Activated T-helper 1 cell treated with anti-CD3 and anti-CD28 coated beads, Interleukin-12 subunit alpha, Interleukin-12 subunit beta, Interleukin-2, Interleukin-4 antibody, amounts not matched to agents 30 ng/mL and 10 ng/mL and 1 ng/mL, durations not matched to agents 14 hours and 24 hours and 36 hours (primary cell): ENCODE results near the gene KLHL24. TPM values are rescaled to one million over a fixed set of nuclear protein-coding genes. Genes with fewer than 3 reads are reported as not detected.
"Not testable (repeated sequence)": the region's sequence is repeated elsewhere in the genome, so short reads cannot be mapped to it uniquely, and the experiment has no call there.

ENCODE experiments used
- DNase-seq: peaks from one replicate; pipeline ENCODE4 v3.0.0; 2021; ENCODE audit warnings: low spot score
- H3K27ac Mint-ChIP-seq: one replicate; pipeline ENCODE4 v1.8.0; 2021; ENCODE audit warnings: mild to moderate bottlenecking, mixed read lengths
- H3K27me3 Mint-ChIP-seq: one replicate; pipeline ENCODE4 v1.8.0; 2022; ENCODE audit warnings: mild to moderate bottlenecking, moderate library complexity, mixed read lengths; ENCODE audit not compliant: insufficient read depth
- H3K36me3 Mint-ChIP-seq: one replicate; pipeline ENCODE4 v1.8.0; 2021; ENCODE audit warnings: low read depth, mixed read lengths
- H3K4me1 Mint-ChIP-seq: one replicate; pipeline ENCODE4 v1.8.0; 2021; ENCODE audit warnings: low read depth, mixed read lengths
- H3K4me3 Mint-ChIP-seq: one replicate; pipeline ENCODE4 v1.8.0; 2021; ENCODE audit warnings: mild to moderate bottlenecking, moderate library complexity, mixed read lengths
- H3K9me3 Mint-ChIP-seq: one replicate; pipeline ENCODE4 v1.8.0; 2021; ENCODE audit warnings: mixed read lengths
- intact Hi-C: fragments of 100-400 bp; cut with micrococcal nuclease; formaldehyde crosslinking; loops from one replicate; pipeline ENCODE4 v1.15.1; 2024
- total RNA-seq: library from RNA; stranded (reverse); gene quantifications from 2 replicates; pipeline ENCODE4 v1.2.3, GENCODE V29; 2022

The KLHL24 gene
- total RNA-seq, 1 donor from 2014 or later: 8.7 TPM

- no peak overlapping the region for H3K4me3 Mint-ChIP-seq
Observed at GRCh38 chr3:183619624-183620251, 15.7 kb upstream of the KLHL24 start.

GRCh38 chr3:183620252-183620628 is 15.2 kb upstream of the KLHL24 start:
- Mint-ChIP-seq H3K36me3 (no peaks in the 10 kb centered on the region), H3K9me3 (no peaks in the 10 kb centered on the region), H3K4me1 (no peaks in the 10 kb centered on the region), H3K27me3 (peaks cover under 1% of the 10 kb centered on the region), H3K27ac (no peak overlapping the region), H3K4me3 (no peak overlapping the region)
- no peak for DNase-seq
- intact Hi-C loops: no loop called here

More at GRCh38 chr3:183619624-183620251, 15.7 kb upstream of the KLHL24 start:
- no peaks in the 10 kb centered on the region for H3K4me1 Mint-ChIP-seq
- no peak overlapping the region for H3K27ac Mint-ChIP-seq
- H3K9me3 Mint-ChIP-seq: no peaks in the 10 kb centered on the region
- no peaks in the 10 kb centered on the region for H3K27me3 Mint-ChIP-seq
- no peak for DNase-seq
- intact Hi-C loops: no loop called here
- H3K36me3 Mint-ChIP-seq: no peaks in the 10 kb centered on the region

GRCh38 chr3:183622473-183622872 is 12.9 kb upstream of the KLHL24 start:
- DNase-seq, H3K27ac Mint-ChIP-seq, H3K4me1 Mint-ChIP-seq, H3K36me3 Mint-ChIP-seq, H3K9me3 Mint-ChIP-seq, H3K27me3 Mint-ChIP-seq, H3K4me3 Mint-ChIP-seq, intact Hi-C loops: not testable (repeated sequence)

GRCh38 chr3:183626877-183627594 is 8.4 kb upstream of the KLHL24 start:
- Mint-ChIP-seq H3K9me3 (no peaks in the 10 kb centered on the region), H3K36me3 (no peaks in the 10 kb centered on the region), H3K4me1 (no peaks in the 10 kb centered on the region), H3K27ac (no peak overlapping the region), H3K27me3 (peaks cover 10% of the 10 kb centered on the region), H3K4me3 (no peak overlapping the region)
- DNase-seq: no peak
- intact Hi-C loops: no loop called here

- DNase-seq: no peak
- intact Hi-C loops: no loop called here
- no peak overlapping the region for H3K4me3 Mint-ChIP-seq
Observed at GRCh38 chr3:183629546-183630301, 5.7 kb upstream of the KLHL24 start.

GRCh38 chr3:183631715-183632114 is 3.7 kb upstream of the KLHL24 start:
- intact Hi-C loops: no loop called here
- Mint-ChIP-seq H3K27ac (no peak overlapping the region), H3K27me3 (peaks cover 6% of the 10 kb centered on the region), H3K4me3 (no peak overlapping the region), H3K9me3 (no peaks in the 10 kb centered on the region), H3K4me1 (peaks cover 10% of the 10 kb centered on the region), H3K36me3 (no peaks in the 10 kb centered on the region)
- DNase-seq: no peak

More at GRCh38 chr3:183629546-183630301, 5.7 kb upstream of the KLHL24 start:
- no peak overlapping the region for H3K27ac Mint-ChIP-seq
- H3K36me3 Mint-ChIP-seq: no peaks in the 10 kb centered on the region
- H3K9me3 Mint-ChIP-seq: no peaks in the 10 kb centered on the region
- peaks cover 10% of the 10 kb centered on the region for H3K27me3 Mint-ChIP-seq
- peaks cover 3% of the 10 kb centered on the region for H3K4me1 Mint-ChIP-seq

- H3K4me1 Mint-ChIP-seq: peaks cover 19% of the 10 kb centered on the region
- DNase-seq, H3K36me3 Mint-ChIP-seq, H3K4me3 Mint-ChIP-seq, H3K27me3 Mint-ChIP-seq, H3K27ac Mint-ChIP-seq, intact Hi-C loops, H3K9me3 Mint-ChIP-seq: not testable (repeated sequence)
Observed at GRCh38 chr3:183632725-183633124, 2.7 kb upstream of the KLHL24 start.

GRCh38 chr3:183634707-183635106 is 716 bp upstream of the KLHL24 start:
- H3K27ac Mint-ChIP-seq: peak overlapping the region; percentile 92
- H3K4me1 Mint-ChIP-seq: peaks cover 24% of the 10 kb centered on the region
- H3K9me3 Mint-ChIP-seq: no peaks in the 10 kb centered on the region
- H3K36me3 Mint-ChIP-seq: no peaks in the 10 kb centered on the region
- peak overlapping the region; percentile 92 for H3K4me3 Mint-ChIP-seq
- peaks cover 2% of the 10 kb centered on the region for H3K27me3 Mint-ChIP-seq
- intact Hi-C loops: loop anchor here (1.0 to 5.0 kb wide), 8 partner anchors 133 to 837 kb away; partner anchors contain the start of genes ABCF3, B3GNT5, CLCN2 and EIF2B5
- no peak for DNase-seq

GRCh38 chr3:183635107-183635430 is 354 bp upstream of the KLHL24 start:
- peak overlapping the region; percentile 92 for H3K4me3 Mint-ChIP-seq
- H3K27me3 Mint-ChIP-seq: peaks cover 2% of the 10 kb centered on the region
- peak overlapping the region; percentile 92 for H3K27ac Mint-ChIP-seq
- no peak for DNase-seq
- intact Hi-C loops: loop anchor here (1.0 to 5.0 kb wide), 8 partner anchors 132 to 838 kb away; partner anchors contain the start of genes ABCF3, B3GNT5, CLCN2 and EIF2B5
- H3K9me3 Mint-ChIP-seq: no peaks in the 10 kb centered on the region
- peaks cover 24% of the 10 kb centered on the region for H3K4me1 Mint-ChIP-seq
- H3K36me3 Mint-ChIP-seq: no peaks in the 10 kb centered on the region

GRCh38 chr3:183636221-183637105 is 1.0 kb downstream of the KLHL24 start:
- Mint-ChIP-seq H3K36me3 (no peaks in the 10 kb centered on the region), H3K27ac (peak overlapping the region; percentile 97), H3K27me3 (peaks cover 2% of the 10 kb centered on the region), H3K4me1 (peaks cover 24% of the 10 kb centered on the region), H3K9me3 (no peaks in the 10 kb centered on the region), H3K4me3 (peak overlapping the region; percentile 92)
- intact Hi-C loops: loop anchor here (1.0 to 5.0 kb wide), 17 partner anchors 61 to 839 kb away; partner anchors contain the start of genes ABCC5, ABCF3, AP2M1 and B3GNT5
- DNase-seq: peak; percentile 92

GRCh38 chr3:183637106-183637486 is 1.7 kb downstream of the KLHL24 start:
- intact Hi-C loops: loop anchor here (2.0 to 5.0 kb wide), 8 partner anchors 120 to 840 kb away; partner anchors contain the start of genes ABCF3, B3GNT5, CLCN2 and EIF2B5
- no peak for DNase-seq
- Mint-ChIP-seq H3K27ac (peak overlapping the region; percentile 97), H3K4me1 (peaks cover 24% of the 10 kb centered on the region), H3K36me3 (no peaks in the 10 kb centered on the region), H3K4me3 (peak overlapping the region; percentile 92), H3K9me3 (no peaks in the 10 kb centered on the region), H3K27me3 (no peaks in the 10 kb centered on the region)

GRCh38 chr3:183637633-183638032 is 2.2 kb downstream of the KLHL24 start:
- not testable (repeated sequence) for DNase-seq, H3K27me3 Mint-ChIP-seq, H3K9me3 Mint-ChIP-seq, H3K36me3 Mint-ChIP-seq
- intact Hi-C loops: loop anchor here (2.0 to 5.0 kb wide), 8 partner anchors 121 to 840 kb away; partner anchors contain the start of genes ABCF3, B3GNT5, CLCN2 and EIF2B5
- Mint-ChIP-seq H3K4me1 (peaks cover 24% of the 10 kb centered on the region), H3K27ac (peak overlapping the region; percentile 97), H3K4me3 (peak overlapping the region; percentile 92)
